HFF-Myc (cell line): ENCODE results near the gene SRGAP3.

Experiments
- DNase-seq: peaks from one replicate; pipeline ENCODE4 v3.0.0-alpha.2; 2011; ENCODE audit warnings: low read depth; ENCODE audit errors: extremely low read depth
- H3K4me3 ChIP-seq: replicated peaks from 2 replicates; pipeline ENCODE4 v1.5.1; 2011; ENCODE audit warnings: low read depth, mild to moderate bottlenecking, control low read depth, low read length
- CTCF ChIP-seq: IDR thresholded peaks from 2 replicates; pipeline ENCODE4 v1.5.1; 2012; ENCODE audit warnings: mild to moderate bottlenecking, low read depth, low read length, control low read depth; ENCODE audit errors: missing control alignments

The SRGAP3 gene

GRCh38 chr3:9066141-9066540, 183.3 kb downstream of the SRGAP3 start:
- DNase-seq = no peak
- no peak for TF ChIP-seq CTCF

GRCh38 chr3:9064850-9065249, 184.6 kb downstream of the SRGAP3 start:
- TF ChIP-seq CTCF = no peak
- DNase-seq = no peak
- H3K4me3 ChIP-seq = no peak overlapping the region

More at GRCh38 chr3:9066141-9066540, 183.3 kb downstream of the SRGAP3 start:
- no peak overlapping the region for H3K4me3 ChIP-seq

GRCh38 chr3:9064251-9064650, 185.2 kb downstream of the SRGAP3 start:
- TF ChIP-seq CTCF = no peak
- DNase-seq = no peak
- H3K4me3 ChIP-seq = no peak overlapping the region

- no peak for TF ChIP-seq CTCF
- H3K4me3 ChIP-seq = no peak overlapping the region
- no peak for DNase-seq
These were observed 186.9 kb downstream of the SRGAP3 start for GRCh38 chr3:9062570-9062969.

- no peak for TF ChIP-seq CTCF
- no peak overlapping the region for H3K4me3 ChIP-seq
- DNase-seq = no peak
These were observed 187.8 kb downstream of the SRGAP3 start for GRCh38 chr3:9061634-9062033.

GRCh38 chr3:9059489-9060400, 189.7 kb downstream of the SRGAP3 start:
- no peak for DNase-seq
- TF ChIP-seq CTCF = no peak
- H3K4me3 ChIP-seq = no peak overlapping the region

- no peak overlapping the region for H3K4me3 ChIP-seq
- DNase-seq = no peak
- TF ChIP-seq CTCF = no peak
These were observed 192.9 kb downstream of the SRGAP3 start for GRCh38 chr3:9056581-9056980.
